SW 1271 (cell line): Measurements from ENCODE around the gene OLFM2.
A peak's percentile ranks its signal among the peaks of the same experiment; 100 is the strongest.
"Not testable (repeated sequence)": the region's sequence is repeated elsewhere in the genome, so short reads cannot be mapped to it uniquely, and the experiment has no call there.

Experiments used
- DNase-seq, 2 experiments: peaks; one replicate each; lab custom pipeline; 2025; lab: John Stamatoyannopoulos, UW

The OLFM2 gene

DNA sequence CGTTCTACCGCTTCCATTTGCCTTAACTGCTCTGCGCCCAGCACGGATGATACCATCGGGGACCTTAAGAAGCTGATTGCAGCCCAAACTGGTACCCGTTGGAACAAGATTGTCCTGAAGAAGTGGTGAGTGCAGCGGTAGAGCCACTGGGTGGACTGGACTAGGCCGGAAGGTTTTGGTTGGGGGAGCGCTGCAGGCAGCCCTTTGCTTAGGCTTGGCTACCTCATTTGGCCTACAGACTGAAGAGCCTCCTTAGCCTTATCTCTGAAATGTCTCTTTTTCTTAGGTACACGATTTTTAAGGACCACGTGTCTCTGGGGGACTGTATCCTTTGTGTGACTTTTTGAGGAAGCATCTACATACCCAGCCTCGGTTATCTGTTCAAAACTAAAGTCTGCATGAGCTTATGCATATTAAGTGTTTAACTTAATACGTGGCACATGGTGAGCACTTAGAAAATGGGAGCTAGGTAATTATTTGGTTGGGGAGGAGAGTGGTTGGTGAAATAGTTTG lies 107.7 kb downstream of the OLFM2 start:
- no peak for DNase-seq

- peak; percentile 76 to 89 for DNase-seq
Observed at GRCh38 chr19:9827289-9828238, 108.8 kb downstream of the OLFM2 start, which contains the start of gene UBL5. Gene UBL5 (plus strand): TSS chr19:9827918. CDS start chr19:9828338, 420 bp downstream.

GRCh38 chr19:9823816-9824215 lies 112.5 kb downstream of the OLFM2 start:
- no peak for DNase-seq

GRCh38 chr19:9820034-9820433 lies 116.3 kb downstream of the OLFM2 start:
- not testable (repeated sequence) for DNase-seq

DNA sequence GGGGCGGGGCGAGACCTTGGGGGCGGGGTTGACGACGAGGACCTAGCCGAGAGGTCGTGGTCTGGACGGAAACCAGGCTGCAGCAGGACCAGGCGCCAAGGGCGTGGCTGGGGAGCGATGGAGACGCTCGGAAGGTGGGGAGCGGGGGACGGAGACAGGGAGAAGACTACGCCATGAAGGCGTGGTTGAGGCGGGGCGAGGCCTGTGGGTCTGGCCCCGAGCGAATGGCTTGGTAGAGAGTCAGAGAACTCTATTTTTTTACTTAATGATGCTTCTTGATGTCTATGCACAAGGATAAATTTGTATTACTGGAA lies 116.8 kb downstream of the OLFM2 start:
- DNase-seq: no peak

DNA sequence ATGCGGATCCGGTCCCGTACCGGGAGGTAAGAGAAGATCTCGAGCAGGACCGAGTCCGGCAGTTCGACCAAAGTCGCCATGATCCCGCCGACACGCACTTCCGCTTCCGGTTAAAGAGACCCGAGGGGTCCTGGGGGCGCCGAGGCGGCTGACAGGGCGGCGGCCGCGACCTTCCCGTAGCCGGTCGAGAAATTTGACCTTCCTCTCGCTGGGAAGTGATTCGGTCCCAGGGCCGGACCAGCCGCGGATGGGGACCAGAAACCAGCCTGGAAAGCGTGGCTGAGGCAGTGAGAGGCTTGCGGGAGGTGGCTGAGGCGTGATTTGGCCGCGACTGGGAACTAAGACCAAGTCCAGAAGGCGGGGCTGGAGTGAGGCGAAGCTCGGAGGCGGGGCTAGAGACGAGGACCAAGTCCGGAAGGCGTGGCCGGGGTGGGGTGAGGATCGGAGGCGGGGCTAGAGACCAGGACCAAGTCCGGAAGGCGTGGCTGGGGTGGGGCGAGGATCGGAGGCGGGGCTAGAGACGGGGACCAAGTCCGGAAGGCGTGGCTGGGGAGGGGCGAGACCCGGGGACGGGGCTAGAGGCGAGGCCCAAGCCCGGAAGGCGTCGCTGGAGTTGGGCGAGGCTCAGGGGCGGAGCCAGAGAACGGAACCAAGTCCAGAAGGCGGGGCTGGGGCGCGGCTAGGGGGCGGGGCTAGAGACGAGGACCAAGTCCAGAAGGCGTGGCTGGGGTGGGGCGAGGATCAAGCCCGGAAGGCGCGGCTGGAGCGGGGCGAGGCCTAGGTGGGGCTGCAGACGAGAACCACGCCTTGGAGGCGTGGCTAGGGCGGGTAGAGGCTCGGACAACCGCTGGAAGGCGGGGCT lies 117.3 kb downstream of the OLFM2 start, which contains the start of gene FBXL12:
Gene FBXL12 (minus strand): TSS at position 346 of the 862 bp plus-strand sequence. CDS start 266 bp downstream, at position 80.
- DNase-seq: peak; percentile 94 to 100

- DNase-seq: no peak
Observed at GRCh38 chr19:9818175-9818733, 118.1 kb downstream of the OLFM2 start.

DNA sequence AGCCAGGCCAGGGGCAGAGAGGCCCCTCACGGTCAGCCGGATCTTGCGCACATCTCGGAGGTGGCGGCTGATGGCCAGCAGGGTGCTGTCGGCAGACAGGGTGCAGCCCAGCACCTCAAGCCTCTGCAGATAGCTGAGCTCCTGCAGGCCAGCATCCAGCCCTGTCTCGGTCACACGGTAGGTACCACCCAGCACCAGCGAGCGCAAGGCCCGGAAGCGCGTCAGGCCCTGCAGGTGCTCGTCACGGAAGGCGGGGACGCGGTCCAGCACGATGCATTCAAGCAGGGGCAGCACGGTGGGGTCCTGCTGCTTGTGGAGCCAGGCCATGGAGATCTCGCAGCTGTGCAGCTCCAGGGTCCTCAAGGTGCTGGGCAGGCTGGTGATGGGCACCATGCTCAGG lies 125.2 kb downstream of the OLFM2 start:
- DNase-seq: no peak

DNA sequence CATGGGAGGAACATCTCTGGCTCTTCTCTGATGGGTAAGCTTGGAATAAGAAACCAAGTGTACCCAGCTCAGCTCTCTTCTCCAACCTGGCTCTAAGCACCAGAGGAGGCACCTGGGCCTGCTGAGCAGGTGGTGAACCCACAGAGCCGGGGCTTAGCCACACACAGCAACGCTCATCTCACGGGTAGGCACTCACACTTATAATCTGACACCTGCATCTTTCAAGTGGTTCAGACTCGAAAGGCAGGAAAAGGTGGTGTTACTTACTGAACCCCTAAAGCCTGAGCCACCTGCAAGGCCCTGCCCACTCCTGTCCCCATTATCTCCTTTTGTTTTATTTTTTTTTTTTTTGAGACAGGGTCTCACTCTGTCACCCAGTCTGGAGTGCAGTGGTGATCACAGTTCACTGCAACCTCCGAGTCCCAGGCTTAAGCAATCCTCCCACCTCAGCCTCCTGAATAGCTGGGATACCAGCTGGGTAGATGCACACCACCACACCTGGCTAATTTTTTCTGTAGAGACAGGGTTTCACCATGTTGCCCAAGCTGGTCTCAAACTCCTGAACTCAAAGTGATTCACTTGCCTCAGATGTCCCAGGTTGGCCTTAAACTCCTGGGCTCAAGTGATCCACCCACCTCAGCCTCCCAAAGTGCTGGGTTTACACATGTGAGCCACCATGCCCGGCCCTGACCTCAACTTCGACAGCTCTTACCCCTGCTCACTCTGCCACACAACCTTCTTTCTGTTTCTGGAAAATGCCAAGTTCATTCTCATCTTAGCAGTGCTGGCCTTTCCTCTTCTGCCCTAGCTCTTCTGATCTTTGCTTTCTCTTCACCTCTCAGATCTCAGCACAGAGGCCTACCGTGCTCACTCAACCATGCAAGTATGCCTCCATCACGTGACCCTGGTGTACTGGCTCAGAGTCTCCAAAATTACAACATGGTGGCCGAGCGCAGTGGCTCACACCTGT lies 127.2 kb downstream of the OLFM2 start:
- no peak for DNase-seq

DNA sequence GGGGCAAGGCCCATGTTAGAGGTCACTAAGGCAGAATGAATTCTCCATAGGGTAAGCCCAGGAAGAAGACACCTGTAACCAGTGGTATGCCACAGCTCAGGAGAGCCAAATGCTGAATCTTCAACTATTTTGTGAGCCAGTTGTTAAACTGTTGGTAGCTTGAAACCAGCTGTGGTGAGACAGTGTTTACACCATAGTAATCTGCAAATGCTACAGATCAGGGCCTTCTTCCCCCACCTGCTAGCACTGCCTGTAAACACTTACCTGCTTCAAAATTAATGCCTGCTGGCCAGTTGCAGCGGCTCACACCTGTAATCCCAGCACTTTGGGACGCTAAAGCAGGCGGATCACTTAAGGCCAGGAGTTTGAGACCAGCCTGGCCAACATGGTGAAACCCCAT lies 129.5 kb downstream of the OLFM2 start:
- no peak for DNase-seq
